Central memory CD8-positive, alpha-beta T cell (primary cell): Measurements from ENCODE around the gene RLF.
"Not testable (repeated sequence)": the region's sequence is repeated elsewhere in the genome, so short reads cannot be mapped to it uniquely, and the experiment has no call there.

Experiments
- ATAC-seq: fragments of 150-1000 bp; cut with Tn5 transposase; replicated peaks from 2 replicates; pipeline ENCODE4 v1.10.0; 2022; ENCODE audit warnings: mild to moderate bottlenecking, moderate FRiP score, moderate number of reproducible peaks; ENCODE audit not compliant: poor library complexity, severe bottlenecking; ENCODE audit errors: extremely low read depth
- DNase-seq, 2 donors: peaks; one replicate each; pipeline ENCODE4 v3.0.0; 2021; ENCODE audit warnings: low spot score in 2 of 2
- H3K27ac Mint-ChIP-seq: one replicate; pipeline ENCODE4 v1.8.0; 2022; ENCODE audit warnings: low read depth, mild to moderate bottlenecking, moderate library complexity, mixed read lengths
- H3K27me3 Mint-ChIP-seq: one replicate; pipeline ENCODE4 v1.8.0; 2022; ENCODE audit warnings: mixed read lengths
- H3K36me3 Mint-ChIP-seq: one replicate; pipeline ENCODE4 v1.8.0; 2022; ENCODE audit warnings: mild to moderate bottlenecking, moderate library complexity, mixed read lengths; ENCODE audit not compliant: insufficient read depth
- H3K4me1 Mint-ChIP-seq: one replicate; pipeline ENCODE4 v1.8.0; 2022; ENCODE audit warnings: mixed read lengths
- H3K4me3 Mint-ChIP-seq: one replicate; pipeline ENCODE4 v1.8.0; 2022; ENCODE audit warnings: mild to moderate bottlenecking, moderate library complexity, mixed read lengths
- H3K9me3 Mint-ChIP-seq: one replicate; pipeline ENCODE4 v1.8.0; 2022; ENCODE audit warnings: mixed read lengths

The RLF gene

DNA sequence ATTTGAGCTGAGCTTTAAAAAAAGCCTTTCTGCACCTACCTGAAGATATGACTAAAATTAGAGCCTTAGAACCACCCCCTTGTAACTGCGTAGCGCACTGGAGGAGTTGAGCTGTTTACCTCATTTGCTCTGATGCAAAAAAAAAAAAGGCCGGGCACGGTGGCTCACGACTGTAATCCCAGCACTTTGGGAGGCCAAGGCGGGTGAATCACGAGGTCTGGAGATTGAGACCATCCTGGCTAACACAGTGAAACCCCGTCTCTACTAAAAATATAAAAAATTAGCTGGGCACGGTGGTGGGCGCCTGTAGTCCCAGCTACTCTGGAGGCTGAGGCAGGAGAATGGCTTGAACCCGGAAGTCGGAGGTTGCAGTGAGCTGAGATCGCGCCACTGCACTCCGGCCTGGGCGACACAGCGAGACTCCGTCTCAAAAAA, 60.3 kb downstream of the RLF start:
- DNase-seq, H3K4me1 Mint-ChIP-seq, H3K9me3 Mint-ChIP-seq, H3K27ac Mint-ChIP-seq, ATAC-seq, H3K27me3 Mint-ChIP-seq, H3K4me3 Mint-ChIP-seq: not testable (repeated sequence)
- H3K36me3 Mint-ChIP-seq = peaks cover 20% of the 10 kb centered on the region

DNA sequence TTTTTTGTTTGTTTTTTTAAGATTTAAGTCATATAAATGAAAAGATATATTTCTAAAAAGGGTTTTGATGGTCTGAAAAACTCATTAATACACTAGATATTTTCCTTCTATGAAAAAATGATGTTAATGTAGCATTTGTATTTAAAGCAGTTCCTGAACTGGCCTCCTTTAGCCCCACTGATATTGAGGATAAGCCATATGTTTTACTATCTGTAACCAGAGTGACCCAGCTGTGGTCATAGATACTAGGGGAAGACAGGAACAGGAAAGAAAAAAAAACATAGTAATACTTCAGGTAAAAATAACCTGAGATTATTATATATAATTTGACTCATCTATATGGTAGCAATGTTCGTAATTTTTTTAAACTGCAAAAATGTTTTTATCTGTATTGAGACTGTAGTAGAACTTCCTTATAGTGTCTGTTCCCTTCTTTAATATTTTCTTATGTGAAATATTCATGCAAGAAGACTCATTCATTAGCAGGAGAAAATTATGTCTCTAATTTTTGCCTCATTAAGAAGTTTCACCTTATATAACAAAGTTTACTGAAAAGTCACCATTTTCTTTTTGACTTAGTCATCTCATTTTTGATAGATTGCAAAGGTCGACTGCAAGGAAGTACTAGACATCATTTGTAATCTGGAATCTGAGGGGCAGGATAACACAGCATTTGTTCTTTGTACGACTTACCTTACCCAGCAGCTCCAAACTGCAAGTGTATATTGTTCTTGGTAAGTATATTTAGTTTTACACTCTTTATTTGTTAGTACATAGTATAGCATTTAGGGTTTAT, 61.0 kb downstream of the RLF start:
- H3K27me3 Mint-ChIP-seq = no peaks in the 10 kb centered on the region
- H3K36me3 Mint-ChIP-seq = peaks cover 20% of the 10 kb centered on the region
- DNase-seq = no peak
- ATAC-seq = no peak
- H3K4me3 Mint-ChIP-seq = no peak overlapping the region
- no peak overlapping the region for H3K27ac Mint-ChIP-seq
- H3K4me1 Mint-ChIP-seq = peaks cover 6% of the 10 kb centered on the region
- no peaks in the 10 kb centered on the region for H3K9me3 Mint-ChIP-seq

DNA sequence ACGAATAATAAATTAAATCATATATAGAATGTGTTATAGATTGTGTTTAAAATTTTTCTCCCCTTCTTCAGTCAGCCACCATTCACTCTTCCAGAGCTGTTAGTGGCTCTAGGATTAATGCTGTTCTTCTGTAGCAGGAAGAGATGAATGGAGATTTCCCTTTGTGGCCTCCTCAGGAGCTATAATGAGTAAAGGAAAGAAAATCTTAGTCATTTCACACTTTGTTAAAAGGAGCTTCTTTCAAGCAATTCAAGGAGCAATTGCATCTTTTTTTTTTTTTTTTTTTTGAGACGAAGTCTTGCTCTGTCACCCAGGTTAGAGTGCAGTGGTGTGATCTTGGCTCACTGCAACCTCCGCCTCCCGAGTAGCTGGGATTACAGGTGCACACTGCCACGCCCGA, 62.9 kb downstream of the RLF start:
- H3K4me1 Mint-ChIP-seq = no peaks in the 10 kb centered on the region
- no peak overlapping the region for H3K4me3 Mint-ChIP-seq
- DNase-seq (no peak), ATAC-seq (no peak)
- H3K27ac Mint-ChIP-seq = no peak overlapping the region
- peaks cover 19% of the 10 kb centered on the region for H3K36me3 Mint-ChIP-seq
- no peaks in the 10 kb centered on the region for H3K27me3 Mint-ChIP-seq
- H3K9me3 Mint-ChIP-seq = no peaks in the 10 kb centered on the region

DNA sequence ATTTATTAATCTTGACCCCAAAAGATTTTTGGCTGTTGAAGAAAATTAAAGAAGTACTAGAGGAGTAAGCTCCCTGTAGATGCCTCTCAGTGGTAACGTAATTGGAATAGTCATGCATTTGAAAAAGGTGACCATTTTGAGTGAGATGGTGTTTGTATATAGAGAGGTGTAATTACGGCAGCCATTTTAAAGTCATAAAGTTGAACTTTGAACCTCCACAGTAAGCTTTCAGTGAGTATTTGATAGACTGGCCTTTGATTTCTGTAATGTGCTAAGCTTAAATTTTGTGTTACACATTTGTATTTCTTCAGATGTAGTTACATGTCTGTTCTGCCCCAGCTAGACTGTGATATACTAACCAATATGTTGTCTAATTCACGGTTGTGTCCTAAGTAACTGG, 65.0 kb downstream of the RLF start:
- Mint-ChIP-seq H3K27ac (no peak overlapping the region), H3K4me3 (no peak overlapping the region), H3K27me3 (no peaks in the 10 kb centered on the region), H3K36me3 (peaks cover 21% of the 10 kb centered on the region), H3K4me1 (peaks cover 7% of the 10 kb centered on the region), H3K9me3 (no peaks in the 10 kb centered on the region)
- DNase-seq = no peak
- ATAC-seq = no peak

- Mint-ChIP-seq H3K27ac (no peak overlapping the region), H3K4me1 (peaks cover 10% of the 10 kb centered on the region), H3K36me3 (peaks cover 40% of the 10 kb centered on the region), H3K4me3 (no peak overlapping the region), H3K27me3 (no peaks in the 10 kb centered on the region), H3K9me3 (no peaks in the 10 kb centered on the region)
- peak in 1 of 2 donors; percentile 25 for DNase-seq
- ATAC-seq = peak; percentile 46
These were observed 71.3 kb downstream of the RLF start for GRCh38 chr1:40232444-40232843.

DNA sequence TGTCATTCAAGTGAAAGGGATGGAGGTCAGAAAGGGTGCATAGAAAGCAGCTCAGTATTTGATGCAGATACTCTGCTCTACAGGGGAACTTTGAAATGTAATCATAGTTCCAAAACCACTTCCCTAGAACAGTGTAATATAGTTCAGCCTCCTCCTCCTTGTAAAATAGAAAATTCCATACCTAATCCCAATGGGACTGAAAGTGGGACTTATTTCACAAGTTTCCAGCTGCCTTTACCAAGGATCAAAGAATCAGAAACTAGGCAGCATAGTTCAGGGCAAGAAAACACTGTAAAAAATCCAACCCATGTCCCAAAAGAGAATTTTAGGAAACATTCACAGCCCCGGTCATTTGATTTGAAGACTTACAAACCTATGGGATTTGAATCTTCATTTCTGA, 78.4 kb downstream of the RLF start:
- ATAC-seq = no peak
- no peak overlapping the region for H3K27ac Mint-ChIP-seq
- DNase-seq = no peak
- H3K4me1 Mint-ChIP-seq = peaks cover 12% of the 10 kb centered on the region
- no peak overlapping the region for H3K4me3 Mint-ChIP-seq
- no peaks in the 10 kb centered on the region for H3K9me3 Mint-ChIP-seq
- peaks cover 28% of the 10 kb centered on the region for H3K36me3 Mint-ChIP-seq
- no peaks in the 10 kb centered on the region for H3K27me3 Mint-ChIP-seq

DNA sequence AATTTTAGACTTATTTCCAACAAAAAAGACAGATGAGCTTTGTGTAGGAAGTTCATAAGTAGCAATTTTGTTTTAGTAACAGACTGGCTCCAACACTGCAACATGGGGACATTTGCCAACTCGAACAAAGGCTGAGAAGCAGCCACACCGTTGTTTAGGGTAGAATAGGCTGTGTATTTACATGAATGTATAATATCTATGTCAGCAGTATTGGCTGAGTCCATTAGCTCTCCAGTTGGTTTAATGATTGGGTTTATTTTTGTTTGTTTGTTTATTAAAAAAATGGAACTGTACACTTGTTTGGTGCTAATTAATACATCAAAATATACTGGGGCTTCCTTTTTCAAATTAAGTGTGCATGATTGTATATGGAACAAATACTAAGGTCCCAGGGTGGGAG, 79.2 kb downstream of the RLF start:
- no peak for DNase-seq
- Mint-ChIP-seq H3K36me3 (peaks cover 23% of the 10 kb centered on the region), H3K4me3 (no peak overlapping the region), H3K4me1 (peaks cover 12% of the 10 kb centered on the region), H3K27me3 (no peaks in the 10 kb centered on the region), H3K27ac (peak overlapping the region; percentile 77), H3K9me3 (no peaks in the 10 kb centered on the region)
- no peak for ATAC-seq

DNA sequence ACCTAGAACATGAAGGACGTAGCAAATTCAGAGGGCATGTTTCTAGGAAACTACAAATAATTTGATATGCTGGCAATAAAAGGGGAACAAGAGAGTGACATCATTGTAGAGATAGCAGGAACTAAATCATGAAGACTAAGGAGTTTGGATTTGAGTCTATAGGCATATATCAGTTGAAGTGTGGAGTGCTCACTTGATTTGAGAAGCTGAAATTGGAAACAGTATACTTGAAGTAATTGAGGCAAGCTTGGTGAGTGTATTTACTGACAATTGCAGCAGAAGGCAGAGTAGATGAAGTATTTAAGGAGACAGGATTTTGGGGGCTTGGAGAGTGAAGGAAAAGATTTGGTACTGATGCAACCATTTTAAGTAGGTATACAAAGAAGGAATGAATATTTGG, 80.2 kb downstream of the RLF start:
- H3K36me3 Mint-ChIP-seq = peaks cover 18% of the 10 kb centered on the region
- peak overlapping the region; percentile 29 for H3K4me3 Mint-ChIP-seq
- H3K27me3 Mint-ChIP-seq = no peaks in the 10 kb centered on the region
- peak; percentile 4 for ATAC-seq
- H3K4me1 Mint-ChIP-seq = peaks cover 18% of the 10 kb centered on the region
- no peaks in the 10 kb centered on the region for H3K9me3 Mint-ChIP-seq
- peak overlapping the region; percentile 77 for H3K27ac Mint-ChIP-seq
- DNase-seq = no peak

GRCh38 chr1:40243351-40243750, 82.2 kb downstream of the RLF start:
- ATAC-seq (no peak), DNase-seq (no peak)
- H3K27ac Mint-ChIP-seq = no peak overlapping the region
- H3K4me1 Mint-ChIP-seq = peaks cover 18% of the 10 kb centered on the region
- no peaks in the 10 kb centered on the region for H3K27me3 Mint-ChIP-seq
- peaks cover 13% of the 10 kb centered on the region for H3K36me3 Mint-ChIP-seq
- no peak overlapping the region for H3K4me3 Mint-ChIP-seq
- no peaks in the 10 kb centered on the region for H3K9me3 Mint-ChIP-seq

GRCh38 chr1:40244138-40244744, 83.1 kb downstream of the RLF start:
- Mint-ChIP-seq H3K36me3 (peaks cover 7% of the 10 kb centered on the region), H3K27me3 (no peaks in the 10 kb centered on the region), H3K27ac (peak overlapping the region; percentile 6), H3K4me1 (peaks cover 18% of the 10 kb centered on the region), H3K9me3 (no peaks in the 10 kb centered on the region), H3K4me3 (no peak overlapping the region)
- ATAC-seq (no peak), DNase-seq (no peak)

DNA sequence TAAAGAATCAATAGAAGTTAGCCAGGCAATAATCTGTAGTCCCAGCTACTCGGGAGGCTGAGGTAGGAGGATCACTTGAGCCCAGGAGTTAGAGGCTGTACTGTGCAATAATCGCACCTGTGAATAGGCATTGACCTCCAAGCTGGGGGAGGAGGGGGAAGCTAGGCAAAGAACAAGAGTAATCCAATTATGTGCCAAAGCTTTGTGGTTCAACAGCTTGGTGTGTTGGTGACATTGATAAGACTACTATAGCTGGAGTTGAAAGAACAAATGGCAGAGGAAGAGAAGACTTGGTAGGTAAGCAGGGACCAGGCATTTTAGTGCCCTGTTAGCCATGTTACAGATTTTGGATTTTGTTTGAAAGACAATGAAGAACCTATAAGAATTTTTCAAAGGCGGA, 84.5 kb downstream of the RLF start:
- Mint-ChIP-seq H3K4me3 (no peak overlapping the region), H3K9me3 (no peaks in the 10 kb centered on the region), H3K4me1 (peaks cover 18% of the 10 kb centered on the region)

DNA sequence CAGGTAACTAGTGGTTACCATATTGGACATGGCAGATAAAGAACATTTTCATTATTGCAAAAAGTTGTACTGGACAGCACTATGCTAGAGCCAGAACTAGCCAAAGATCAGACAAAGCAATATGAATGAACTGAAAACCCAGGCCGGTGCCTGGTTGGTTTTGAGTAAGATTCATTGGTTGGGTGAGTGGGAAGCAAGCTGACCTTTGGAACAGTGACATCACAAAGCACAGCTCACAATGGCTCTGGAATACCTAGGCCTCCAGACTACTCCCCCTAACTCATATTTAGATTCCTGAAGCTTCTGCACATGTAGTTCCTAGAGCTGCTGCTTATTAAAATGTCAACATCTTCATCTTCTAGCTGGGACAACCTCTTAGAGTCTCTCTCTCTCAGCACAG, 86.5 kb downstream of the RLF start, which contains the start of gene TMCO2:
Gene TMCO2 (plus strand): TSS at position 283 of the 400 bp plus-strand sequence. CDS start 57 bp downstream, at position 340.
- DNase-seq (no peak), ATAC-seq (no peak)
- Mint-ChIP-seq H3K36me3 (peaks cover 2% of the 10 kb centered on the region), H3K27me3 (no peaks in the 10 kb centered on the region), H3K27ac (no peak within 1 kb of the TSS), H3K9me3 (no peaks in the 10 kb centered on the region), H3K4me3 (no peak within 1 kb of the TSS), H3K4me1 (peaks cover 13% of the 10 kb centered on the region)

More for the DNA sequence above, 84.5 kb downstream of the RLF start:
- no peak for DNase-seq
- no peaks in the 10 kb centered on the region for H3K27me3 Mint-ChIP-seq
- H3K36me3 Mint-ChIP-seq = peaks cover 5% of the 10 kb centered on the region
- peak overlapping the region; percentile 61 for H3K27ac Mint-ChIP-seq
- ATAC-seq = no peak

- Mint-ChIP-seq H3K4me1 (peaks cover 13% of the 10 kb centered on the region), H3K27ac (no peak overlapping the region)
- no peak for ATAC-seq
These were observed 87.2 kb downstream of the RLF start for GRCh38 chr1:40248412-40248811.

More at GRCh38 chr1:40248412-40248811, 87.2 kb downstream of the RLF start:
- Mint-ChIP-seq H3K27me3 (no peaks in the 10 kb centered on the region), H3K9me3 (no peaks in the 10 kb centered on the region), H3K36me3 (peaks cover 2% of the 10 kb centered on the region), H3K4me3 (no peak overlapping the region)
- DNase-seq = no peak
